ENCODE measurements around the gene OR10G8.

DNA sequence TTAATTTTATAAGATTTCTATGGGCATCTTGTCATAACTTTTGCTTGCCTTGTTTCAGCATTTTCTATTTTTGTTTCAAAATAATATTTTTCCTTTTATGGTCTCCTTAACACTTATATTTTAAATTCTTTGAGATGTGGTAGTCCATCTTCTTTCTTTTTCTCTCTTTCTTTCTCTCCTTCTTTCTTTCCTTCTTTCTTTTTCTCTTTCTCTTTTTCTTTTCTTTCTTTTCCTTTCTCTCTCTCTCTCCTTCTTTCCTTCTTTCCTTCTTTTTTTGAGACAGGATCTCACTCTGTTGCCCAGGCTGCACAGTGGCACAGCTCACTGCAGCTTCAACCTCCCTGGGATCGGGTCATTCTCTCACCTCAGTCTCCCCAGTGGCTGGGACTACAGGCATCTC is 50.7 kb downstream of the OR10G8 start:
- TF ChIP-seq CTCF (conservative IDR thresholded peaks at IDR 0.05) (no peak), EZH2 (IDR thresholded peaks at IDR 0.05; ENCODE audit: low read depth) (no peak)
